GM18502 (cell line): ENCODE measurements around the gene AHRR.

ENCODE experiments used
- ATAC-seq: cut with Tn5 transposase; IDR thresholded peaks from one replicate; pipeline ENCODE4 v1.9.1; 2021; ENCODE audit warnings: mild to moderate bottlenecking; ENCODE audit not compliant: unreplicated experiment, poor library complexity

Gene AHRR

DNA sequence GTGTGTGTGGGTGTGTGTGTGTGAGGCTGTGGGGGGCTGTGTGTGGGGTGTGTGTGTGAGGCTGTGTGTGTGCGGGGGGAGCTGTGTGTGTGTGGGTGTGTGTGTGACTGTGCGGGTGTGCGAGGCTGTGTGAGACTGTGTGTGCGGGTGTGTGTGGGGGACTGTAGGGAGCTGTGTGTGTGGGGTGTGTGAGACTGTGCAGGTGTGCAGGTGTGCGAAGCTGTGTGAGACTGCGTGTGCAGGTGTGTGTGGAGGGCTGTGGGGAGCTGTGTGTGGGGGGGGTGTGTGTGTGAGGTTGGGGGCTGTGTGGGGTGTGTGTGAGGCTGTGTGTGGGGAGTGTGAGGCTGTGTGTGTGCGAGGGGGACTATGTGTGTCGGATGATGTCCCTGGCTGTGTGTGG is 23.2 kb downstream of the AHRR start:
- ATAC-seq: no peak

DNA sequence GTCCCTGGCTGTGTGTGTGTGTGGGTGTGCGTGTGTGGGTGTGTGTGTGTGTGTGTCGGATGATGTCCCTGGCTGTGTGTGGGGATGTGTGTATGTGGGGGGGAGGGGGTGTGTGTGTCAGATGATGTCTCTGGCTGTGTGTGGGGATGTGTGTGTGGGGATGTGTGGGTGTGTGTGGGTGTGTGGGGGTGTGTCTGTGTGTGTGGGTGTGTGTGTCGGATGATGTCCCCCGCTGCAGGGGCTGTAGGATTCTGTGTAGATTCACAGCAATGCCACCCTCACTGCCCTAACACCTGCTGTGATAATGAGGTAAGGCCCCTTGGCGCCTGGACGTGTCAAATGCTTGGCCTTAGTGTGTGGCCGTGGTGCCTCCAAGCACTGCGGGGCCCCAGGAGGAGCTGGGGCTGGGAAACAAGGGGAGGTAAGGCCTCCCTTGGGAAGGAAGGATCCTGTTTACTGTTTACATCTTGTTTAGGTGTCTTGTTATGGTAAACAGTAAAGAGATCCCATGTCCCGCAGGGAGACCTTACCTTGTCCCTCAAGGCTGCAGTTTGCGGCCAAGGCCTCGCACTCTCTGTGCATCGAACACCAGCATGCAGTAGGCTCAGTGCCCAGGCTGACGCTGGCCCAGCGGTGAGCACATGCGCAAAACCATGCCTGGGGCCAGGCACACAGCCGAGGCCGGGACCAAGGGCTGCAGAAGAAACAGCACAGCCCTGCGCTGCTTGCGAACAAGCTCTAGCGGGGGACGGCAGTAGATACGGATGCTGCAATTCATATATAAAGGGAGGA is 24.1 kb downstream of the AHRR start:
- no peak for ATAC-seq

DNA sequence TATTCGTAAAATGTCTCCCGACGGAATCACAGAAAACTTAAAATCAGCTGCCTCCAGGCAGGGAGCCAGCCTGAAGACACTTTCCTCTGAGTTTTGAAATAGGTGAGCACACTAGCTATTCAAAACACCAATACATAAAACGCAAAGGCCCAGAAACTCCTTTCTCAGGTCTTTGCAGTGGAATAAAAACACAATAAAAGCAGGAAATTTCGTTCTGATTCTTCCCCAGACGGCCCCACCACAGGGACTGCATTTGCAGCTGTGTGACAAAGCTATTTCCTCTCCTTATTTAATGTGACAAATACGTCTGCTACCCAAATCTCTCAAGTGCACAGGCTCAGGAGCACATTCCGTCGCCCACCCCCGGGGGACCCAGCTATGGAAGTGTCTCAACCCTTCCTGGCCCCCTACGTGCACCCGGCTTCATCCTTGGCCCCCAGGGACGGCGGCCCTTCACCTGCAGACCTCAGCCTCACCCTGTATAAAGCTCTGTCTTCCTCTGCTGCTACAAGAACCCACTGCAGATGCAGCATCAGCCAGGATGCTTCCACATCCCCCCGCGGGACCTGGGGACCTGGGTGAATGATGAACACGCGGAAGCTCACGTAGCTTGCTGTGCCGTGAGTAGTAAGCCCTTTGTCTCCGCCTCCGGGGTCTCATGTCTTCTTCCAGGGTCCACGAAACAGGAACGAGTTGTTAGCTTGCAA is 24.9 kb downstream of the AHRR start:
- ATAC-seq: no peak

DNA sequence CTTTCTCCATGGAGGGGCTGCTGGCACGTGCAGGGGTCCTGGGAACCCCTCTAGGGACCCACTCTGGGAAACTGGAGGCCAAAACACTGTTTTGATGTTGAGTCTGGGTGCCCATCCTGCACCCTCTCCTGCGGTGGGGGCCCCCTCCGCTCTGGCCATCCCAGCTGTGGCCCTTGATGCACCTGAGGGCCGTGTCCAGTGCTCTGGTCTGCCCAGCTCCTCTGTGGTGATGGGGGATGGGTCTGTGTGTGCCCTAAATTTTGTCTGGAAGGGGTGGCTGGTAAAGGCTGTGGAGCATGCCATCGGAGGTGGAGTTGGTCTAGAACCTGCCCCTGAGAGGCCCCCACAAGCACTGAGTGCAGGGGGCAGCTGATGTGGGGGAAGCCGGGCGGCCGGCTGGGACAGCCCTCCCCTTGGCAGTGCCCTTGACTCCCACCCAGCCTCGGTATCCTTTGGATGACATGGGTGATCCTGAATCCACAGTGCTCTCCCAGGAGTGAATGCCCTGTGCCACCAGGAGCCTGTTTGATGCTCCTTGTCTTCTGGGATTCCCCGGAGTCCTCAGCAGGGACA is 26.3 kb downstream of the AHRR start:
- no peak for ATAC-seq

DNA sequence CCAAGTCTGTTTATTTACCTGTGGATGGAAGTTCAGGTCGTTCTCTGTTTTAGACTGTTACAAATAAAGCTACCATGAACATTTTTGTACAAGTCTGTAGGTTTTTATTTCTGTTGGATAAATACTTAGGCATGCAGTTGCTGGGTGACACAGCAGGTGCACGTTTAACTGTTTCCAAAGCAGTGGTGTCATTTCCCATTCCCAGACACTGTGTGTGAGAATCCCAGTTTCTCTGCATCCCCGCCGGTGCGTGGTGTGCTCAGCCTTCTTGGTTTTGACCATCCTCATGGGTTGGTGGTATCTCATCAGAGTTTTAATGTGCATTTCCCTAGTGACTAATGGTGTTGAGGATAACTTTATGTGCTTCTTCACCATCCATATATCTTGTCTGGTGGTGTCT is 27.2 kb downstream of the AHRR start:
- ATAC-seq: no peak

DNA sequence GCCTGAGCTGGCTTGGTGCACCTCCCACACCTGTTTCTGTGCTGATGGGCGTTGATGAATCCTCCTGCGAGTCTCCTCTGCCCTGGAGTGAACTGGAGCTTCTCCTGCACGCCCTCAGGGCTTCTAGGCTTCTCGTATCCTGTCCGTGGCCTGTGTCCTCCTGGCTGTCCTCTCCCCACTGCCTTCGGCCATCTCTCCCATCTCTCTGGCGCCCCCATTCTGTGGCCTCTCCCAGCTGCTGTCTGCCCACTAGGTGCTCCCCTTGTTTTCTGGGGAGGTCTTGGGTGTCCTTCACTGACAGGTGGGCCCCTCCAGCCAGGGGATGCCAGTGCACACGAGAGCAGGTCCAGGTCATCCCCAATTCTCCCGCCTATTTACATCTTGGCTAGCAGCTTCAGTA is 28.8 kb downstream of the AHRR start:
- ATAC-seq: no peak

DNA sequence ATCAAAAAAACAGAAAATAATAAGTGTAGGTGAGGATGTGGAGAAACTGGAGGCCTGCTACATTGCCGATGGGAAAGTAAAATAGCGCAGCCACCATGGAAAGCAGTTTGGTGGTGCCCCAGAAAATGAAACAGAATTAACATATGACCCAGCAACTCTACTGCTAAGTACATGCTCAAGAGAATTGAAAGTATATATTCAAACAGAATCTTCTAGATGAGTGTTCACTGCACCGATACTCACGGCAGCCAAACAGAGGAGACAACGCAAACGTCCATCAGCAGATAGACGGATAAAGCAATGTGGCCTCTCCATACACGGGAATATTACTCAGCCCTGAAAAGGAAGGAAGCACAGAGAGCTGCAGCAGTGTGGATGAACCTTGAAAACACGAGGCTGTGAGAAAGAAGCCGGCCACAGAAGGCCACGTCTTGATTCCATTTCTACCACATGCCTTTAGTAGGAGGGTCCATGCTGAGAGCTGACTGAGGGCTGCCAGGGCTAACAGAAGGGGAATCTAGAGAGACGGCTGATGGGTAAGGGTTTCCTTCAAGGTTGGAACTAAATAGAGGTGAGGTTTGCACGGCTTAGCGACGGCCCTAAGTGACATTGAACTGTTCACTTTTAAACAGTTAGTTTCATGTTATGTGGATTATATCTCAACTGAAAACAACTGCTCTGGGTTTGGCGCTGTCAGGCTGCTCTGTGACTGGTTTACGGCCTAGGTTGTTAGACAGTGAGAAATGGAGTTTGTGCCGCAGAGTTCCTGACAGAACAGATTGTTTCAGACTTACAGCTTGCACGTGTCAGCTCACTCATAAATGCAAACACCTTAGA is 29.8 kb downstream of the AHRR start:
- no peak for ATAC-seq

DNA sequence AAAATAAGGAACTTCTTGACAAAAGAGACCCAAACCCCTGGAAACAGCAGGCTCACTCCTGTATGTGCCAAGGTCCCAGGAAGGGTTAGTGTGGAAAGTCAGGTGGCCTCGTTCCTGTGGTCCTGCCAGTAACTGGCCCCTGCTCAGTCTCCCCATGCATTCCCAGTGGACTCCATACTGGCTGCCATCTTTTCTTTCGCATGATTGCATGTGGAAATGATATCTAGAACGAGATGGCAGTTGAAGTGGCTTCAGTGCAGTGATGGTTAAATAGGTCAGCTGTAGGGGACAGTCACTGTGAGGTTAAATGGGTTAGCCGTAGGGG is 30.4 kb downstream of the AHRR start:
- ATAC-seq: no peak

DNA sequence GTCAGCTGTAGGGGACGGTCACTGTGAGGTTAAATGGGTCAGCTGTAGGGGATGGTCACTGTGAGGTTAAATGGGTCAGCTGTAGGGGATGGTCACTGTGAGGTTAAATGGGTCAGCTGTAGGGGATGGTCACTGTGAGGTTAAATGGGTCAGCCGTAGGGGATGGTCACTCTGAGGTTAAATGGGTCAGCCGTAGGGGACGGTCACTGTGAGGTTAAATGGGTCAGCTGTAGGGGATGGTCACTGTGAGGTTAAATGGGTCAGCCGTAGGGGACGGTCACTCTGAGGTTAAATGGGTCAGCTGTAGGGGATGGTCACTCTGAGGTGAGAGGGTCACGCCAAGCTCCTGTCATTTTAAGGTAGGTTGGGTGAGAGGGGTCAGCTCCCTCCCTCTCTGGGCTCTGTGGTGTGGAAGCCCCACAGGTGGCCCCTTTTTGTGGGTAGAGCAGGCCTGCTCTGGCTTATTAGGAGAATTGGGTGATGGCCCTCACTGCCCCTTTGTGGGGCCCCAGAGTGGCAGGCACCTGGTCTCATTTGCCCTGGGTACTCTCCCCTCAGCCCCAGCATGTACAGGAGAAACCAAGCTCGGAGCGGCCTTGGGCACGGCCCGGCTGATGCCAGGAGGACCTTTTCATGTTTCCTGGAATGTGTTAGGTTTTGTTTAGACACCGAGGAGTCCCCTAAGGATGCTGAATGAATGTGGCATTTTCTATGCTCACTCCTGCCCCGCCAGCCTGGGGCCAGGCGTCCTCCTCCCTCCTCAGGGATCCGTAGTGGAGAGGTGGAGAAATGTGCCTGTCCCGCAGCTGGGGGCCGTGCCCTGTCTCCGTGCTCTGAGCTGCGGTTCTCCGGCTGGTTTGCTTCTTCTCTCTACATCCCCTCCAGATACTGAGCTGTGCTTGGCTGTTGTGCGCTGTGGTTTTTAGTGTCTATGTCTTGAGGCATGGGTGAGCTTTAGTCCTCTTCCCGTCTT is 31.4 kb downstream of the AHRR start:
- ATAC-seq: no peak

DNA sequence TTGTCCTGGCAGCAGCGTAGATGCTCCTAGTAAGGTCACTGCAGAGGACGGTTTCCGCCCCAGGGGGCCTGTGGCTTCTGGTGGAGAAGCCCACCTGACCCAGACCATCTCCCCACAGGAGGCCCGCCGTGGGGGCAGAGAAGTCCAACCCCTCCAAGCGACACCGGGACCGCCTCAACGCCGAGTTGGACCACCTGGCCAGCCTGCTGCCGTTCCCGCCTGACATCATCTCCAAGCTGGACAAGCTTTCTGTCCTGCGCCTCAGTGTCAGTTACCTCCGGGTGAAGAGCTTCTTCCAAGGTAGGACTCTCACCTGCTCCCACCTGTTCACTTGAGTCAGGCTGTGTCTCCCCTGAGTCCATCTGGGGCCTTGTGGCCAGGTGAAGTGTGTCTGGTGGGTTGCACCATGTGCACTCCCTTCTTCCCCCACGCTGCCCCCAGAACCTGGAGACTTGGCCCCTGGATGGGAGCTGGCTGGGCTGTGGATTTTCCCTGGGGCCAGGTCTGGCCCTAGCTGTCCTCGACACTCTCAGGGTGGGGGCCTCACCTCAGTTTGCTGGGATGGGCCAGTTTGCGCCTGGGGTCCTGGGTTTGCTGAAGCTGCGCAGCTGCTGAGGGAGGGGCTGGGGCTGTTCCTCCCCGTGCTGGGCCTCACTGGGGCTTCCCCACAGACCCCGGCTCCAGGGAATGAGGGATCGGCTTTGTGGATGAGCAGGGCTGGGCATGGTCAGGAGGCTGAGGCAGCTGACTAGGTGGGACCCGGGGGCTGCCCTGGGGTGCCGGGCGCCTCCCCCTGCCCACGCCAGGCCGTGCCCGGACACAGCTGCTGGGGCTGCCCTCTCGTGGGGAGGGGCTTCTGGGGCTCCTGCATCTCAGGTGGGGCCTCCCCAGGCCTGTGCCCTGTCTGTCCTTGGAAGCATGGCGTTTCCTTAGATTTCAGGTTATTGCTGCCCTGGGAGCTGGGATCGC is 32.4 kb downstream of the AHRR start:
- no peak for ATAC-seq

DNA sequence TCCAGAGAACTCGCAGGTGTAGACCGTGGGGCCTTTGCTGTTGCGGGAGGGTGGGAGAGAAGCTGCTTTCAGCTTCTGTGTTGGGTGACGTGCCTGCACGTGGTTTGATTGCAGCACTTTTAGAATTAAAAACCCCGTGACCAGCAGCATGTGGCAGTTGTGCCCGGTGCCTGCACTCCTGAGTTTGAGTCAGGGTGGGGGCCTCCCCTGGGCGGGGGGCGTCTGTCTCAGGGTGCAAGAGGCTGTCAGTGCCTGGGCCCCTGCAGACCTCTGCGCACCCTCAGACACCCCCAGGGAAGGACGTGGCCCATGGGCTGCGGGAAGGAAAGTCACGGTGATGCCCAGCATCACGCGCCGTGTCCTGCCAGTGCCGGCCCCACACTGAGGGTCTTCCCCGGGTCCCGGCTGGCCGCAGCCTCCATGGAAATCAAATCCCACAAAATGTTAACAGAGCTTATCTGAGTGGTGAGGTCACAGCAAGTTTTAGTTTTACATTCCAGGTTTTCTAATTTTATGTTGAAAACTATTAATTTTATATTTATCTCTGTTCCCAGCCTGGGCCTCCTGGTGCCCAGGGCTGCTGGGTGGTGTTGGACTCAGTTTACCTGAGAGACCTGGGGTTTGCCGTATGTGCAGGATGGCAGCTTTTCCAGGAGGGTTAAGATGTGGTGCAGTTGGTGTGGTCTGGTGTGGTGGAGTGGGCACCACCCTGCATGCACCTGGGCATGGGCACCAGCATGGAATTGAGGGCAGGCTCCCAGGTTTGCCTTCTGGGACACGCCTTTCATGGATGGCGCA is 33.3 kb downstream of the AHRR start:
- no peak for ATAC-seq

DNA sequence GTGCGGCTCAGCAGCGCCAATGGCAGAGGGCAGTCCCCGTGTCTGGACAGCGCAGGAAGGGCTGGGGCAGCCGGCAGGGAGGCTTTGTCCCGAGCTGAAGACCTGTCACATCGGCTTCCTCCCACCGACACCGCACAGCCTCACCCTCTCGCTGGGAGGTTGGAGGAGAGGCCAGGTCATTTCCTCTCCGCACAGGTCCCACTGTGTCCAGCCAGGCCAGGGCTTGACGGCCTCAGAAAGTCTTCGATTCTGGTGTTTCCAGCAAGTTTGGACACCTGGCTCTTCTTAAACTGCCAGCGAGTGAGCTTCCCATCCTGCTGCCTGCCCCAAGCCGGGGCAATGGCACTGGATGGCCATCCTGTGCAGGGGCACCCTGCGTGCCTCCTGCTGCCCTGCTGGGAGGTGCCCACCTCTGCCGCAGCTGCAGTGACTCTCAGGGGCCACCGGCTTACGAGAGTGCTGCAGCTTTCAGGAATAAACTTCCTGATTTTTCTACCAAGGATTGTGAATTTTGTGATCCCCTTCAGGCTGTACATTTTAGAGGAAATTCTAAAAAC is 33.9 kb downstream of the AHRR start:
- no peak for ATAC-seq

DNA sequence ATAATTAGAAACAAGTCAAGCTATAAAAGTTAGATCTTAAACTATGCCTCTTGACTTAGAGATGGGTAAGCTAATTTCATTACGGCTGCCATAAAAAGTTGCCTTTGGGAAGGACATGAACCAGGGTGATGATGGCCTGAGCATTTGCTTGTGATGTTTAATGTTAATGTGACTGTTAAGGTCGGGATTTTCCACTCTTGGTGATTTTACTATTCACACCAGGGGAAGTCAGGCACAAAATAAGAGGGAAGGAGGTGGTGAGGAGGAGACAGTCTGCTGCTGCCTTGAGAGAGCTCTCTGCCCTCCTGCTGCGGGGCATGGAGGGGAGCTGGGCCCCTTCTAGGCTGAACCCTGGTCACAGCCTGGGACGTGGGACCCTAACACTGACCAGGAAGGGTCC is 34.4 kb downstream of the AHRR start:
- no peak for ATAC-seq

DNA sequence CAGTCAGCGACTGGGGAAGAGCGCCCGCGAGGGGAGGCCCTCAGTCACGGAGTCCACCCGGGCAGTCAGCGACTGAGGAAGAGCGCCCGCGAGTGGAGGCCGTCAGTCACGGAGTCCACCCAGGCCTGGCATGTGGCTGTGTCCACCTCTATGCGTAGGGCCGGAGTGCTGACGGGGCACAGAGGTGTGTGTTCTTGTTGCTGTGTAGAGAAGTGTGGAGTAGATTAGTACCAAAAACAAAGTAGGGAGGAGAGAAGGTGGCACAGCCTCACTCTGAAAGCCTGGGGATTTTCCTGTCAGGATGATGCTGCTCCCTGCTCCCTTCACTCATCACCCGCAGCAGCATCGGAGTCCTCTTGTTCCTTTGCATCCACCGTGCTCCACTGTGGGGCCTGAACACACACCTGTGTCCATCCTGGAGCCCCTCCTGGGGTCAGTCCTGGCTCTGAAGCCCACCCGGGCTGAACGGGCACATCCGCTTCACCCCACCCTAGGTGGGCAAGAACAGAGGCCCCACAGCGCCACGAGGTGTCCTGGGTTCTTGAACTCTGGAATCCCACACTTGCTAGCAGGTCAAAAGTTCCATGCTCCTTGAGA is 37.9 kb downstream of the AHRR start:
- ATAC-seq: no peak

DNA sequence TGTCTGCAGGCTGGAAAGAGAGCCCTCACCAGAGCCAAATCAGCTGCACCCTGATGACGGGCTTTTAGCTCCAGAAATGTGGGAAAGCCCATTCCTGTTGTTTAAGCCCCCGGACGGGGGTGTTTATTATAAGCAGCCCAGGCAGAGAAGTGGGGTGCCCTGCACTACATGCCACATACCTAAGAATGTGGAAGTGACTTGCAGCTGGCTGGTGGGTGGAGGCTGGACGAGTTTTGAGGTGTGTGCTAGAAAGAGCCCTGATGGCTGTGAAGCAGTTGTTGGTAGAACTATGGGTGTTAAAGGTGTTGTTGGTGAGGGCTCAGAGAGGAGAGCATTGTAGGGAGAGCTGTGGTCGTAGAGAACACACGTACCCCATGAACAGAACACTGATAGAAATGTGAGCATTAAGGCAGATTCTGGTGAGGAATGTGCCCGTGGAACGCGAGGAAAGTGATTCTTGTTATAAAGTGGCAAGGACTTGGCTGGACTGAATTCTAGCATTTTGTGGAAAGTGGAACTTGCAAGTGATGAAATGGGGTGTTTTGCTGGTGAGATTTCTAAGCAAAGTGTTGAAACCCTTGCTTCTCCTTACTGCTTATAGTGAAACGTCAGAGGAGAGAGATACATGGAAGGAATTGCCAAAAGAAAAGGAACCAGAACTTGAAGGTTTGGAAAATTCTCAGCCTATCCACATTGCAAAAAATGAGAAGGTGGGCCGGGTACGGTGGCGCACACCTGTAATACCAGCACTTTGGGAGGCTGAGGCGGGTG is 38.9 kb downstream of the AHRR start:
- no peak for ATAC-seq

DNA sequence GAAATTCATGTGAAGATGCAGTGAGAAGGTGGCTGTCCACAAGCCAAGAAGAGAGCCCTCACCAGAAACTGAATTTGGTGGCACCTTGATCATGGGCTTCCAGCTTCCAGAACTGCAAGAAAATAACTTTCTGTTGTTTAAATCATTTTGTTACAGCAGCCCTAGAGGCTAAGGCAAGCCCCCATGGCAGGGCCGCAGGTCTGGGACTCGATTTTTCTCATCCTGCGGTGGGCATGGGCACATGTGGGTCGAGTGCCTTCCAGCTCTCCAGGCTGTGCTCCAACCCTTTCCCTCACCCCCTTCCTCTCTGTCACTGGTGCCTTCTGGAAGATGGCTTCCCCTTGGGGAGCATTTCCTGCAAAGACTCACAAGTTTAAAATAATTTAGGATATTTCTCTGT is 40.7 kb downstream of the AHRR start:
- no peak for ATAC-seq
